H1 (cell line): Measurements from ENCODE around the gene ALPP. TPM values are rescaled to one million over a fixed set of nuclear protein-coding genes. Genes with fewer than 3 reads are reported as not detected.
A peak's percentile ranks its signal among the peaks of the same experiment; 100 is the strongest.

Experiments used
- CTCF ChIA-PET: fragments of 300-600 bp; sonication (Branson Sonifier 250); formaldehyde crosslinking; loops from one replicate; lab custom pipeline; 2021; ENCODE audit not compliant: partially characterized antibody; lab: Charles Lee
- POLR2A ChIA-PET: fragments of 300-600 bp; sonication (Branson Sonifier 250); formaldehyde crosslinking; loops from one replicate; lab custom pipeline; 2021; ENCODE audit warnings: inconsistent platforms; ENCODE audit not compliant: partially characterized antibody; lab: Charles Lee
- DNase-seq, 2 experiments: peaks; one replicate each; pipeline versions ENCODE4 v3.0.0 to v3.0.0-alpha.2; 2010 to 2022; ENCODE audit warnings: low spot score in 2 of 2, low read depth in 1 of 2, mixed read lengths in 1 of 2
- FAIRE-seq: peaks from 2 replicates; lab custom pipeline; 2011; peaks lifted over from hg19 to GRCh38; lab: Jason Lieb, UNC
- H2AFZ ChIP-seq: 2 replicates; pipeline ENCODE4 v1.8.1; 2012; ENCODE audit warnings: low read length, inconsistent platforms
- H2AK5ac ChIP-seq: 2 replicates; pipeline ENCODE4 v1.6.1; 2013; ENCODE audit warnings: low read depth, low read length
- H2BK120ac ChIP-seq: replicated peaks from 2 replicates; pipeline ENCODE3; 2013; ENCODE audit warnings: low read depth, low read length, inconsistent platforms
- H2BK12ac ChIP-seq: 2 replicates; pipeline ENCODE4 v1.6.1; 2013; ENCODE audit warnings: low read depth, low read length
- H2BK15ac ChIP-seq: 2 replicates; pipeline ENCODE4 v1.6.1; 2013; ENCODE audit warnings: low read length
- H2BK20ac ChIP-seq: 2 replicates; pipeline ENCODE4 v1.6.1; 2013; ENCODE audit warnings: low read length
- H2BK5ac ChIP-seq: 2 replicates; pipeline ENCODE4 v1.6.1; 2013; ENCODE audit warnings: low read depth, low read length
- H3K14ac ChIP-seq: 2 replicates; pipeline ENCODE4 v1.6.1; 2013; ENCODE audit warnings: inconsistent platforms; ENCODE audit not compliant: insufficient read length
- H3K18ac ChIP-seq: 2 replicates; pipeline ENCODE4 v1.6.1; 2013; ENCODE audit warnings: low read length; ENCODE audit errors: extremely low read depth
- H3K23ac ChIP-seq: 2 replicates; pipeline ENCODE4 v1.6.1; 2013; ENCODE audit warnings: inconsistent platforms; ENCODE audit not compliant: insufficient read length
- H3K23me2 ChIP-seq: 2 replicates; pipeline ENCODE4 v1.6.1; 2013; ENCODE audit warnings: low read depth, low read length
- H3K27ac ChIP-seq: 2 replicates; pipeline ENCODE4 v1.6.1; 2011; ENCODE audit warnings: low read depth, low read length, inconsistent platforms
- H3K27me3 ChIP-seq, 4 experiments: replicated peaks in 1 of 4; 1 replicate in 1 of 4; 2 replicates in 3 of 4; pipeline versions ENCODE4 v1.6.1 to v1.8.1; 2011 to 2013; ENCODE audit warnings: low read length in 3 of 4, mild to moderate bottlenecking in 3 of 4, inconsistent platforms in 2 of 4, mixed read lengths in 2 of 4, moderate library complexity in 1 of 4; ENCODE audit not compliant: control insufficient read depth in 3 of 4, insufficient read depth in 3 of 4; ENCODE audit errors: extremely low read depth in 1 of 4
- H3K36me3 ChIP-seq, 4 experiments: 2 replicates each; pipeline versions ENCODE4 v1.6.1 to v1.8.1; 2011 to 2013; ENCODE audit warnings: mild to moderate bottlenecking in 4 of 4, low read length in 3 of 4, moderate library complexity in 2 of 4, control low read depth in 1 of 4, inconsistent platforms in 1 of 4; ENCODE audit not compliant: insufficient read depth in 4 of 4, control insufficient read depth in 2 of 4
- H3K4ac ChIP-seq: replicated peaks from 2 replicates; pipeline ENCODE3; 2013; ENCODE audit warnings: low read length, low read depth, mixed read lengths, inconsistent platforms; ENCODE audit not compliant: insufficient read length
- H3K4me1 ChIP-seq, 4 experiments: replicated peaks in 1 of 4; 1 replicate in 1 of 4; 2 replicates in 3 of 4; pipeline versions ENCODE4 v1.6.1 to v1.8.1; 2011 to 2013; ENCODE audit warnings: low read length in 3 of 4, inconsistent platforms in 2 of 4, mixed read lengths in 1 of 4; ENCODE audit not compliant: insufficient read depth in 4 of 4, control insufficient read depth in 3 of 4
- H3K4me2 ChIP-seq, 2 experiments: 2 replicates each; pipeline versions ENCODE4 v1.6.1 to v1.8.1; 2011 to 2013; ENCODE audit warnings: low read depth in 2 of 2, low read length in 2 of 2, control low read depth in 1 of 2, inconsistent platforms in 1 of 2, mild to moderate bottlenecking in 1 of 2; ENCODE audit not compliant: insufficient read depth in 1 of 2
- H3K4me3 ChIP-seq, 4 experiments: fragments of 200-600, 300-600 bp in 1 of 4; sonication (generic), shearing (Covaris generic), sonication (Bioruptor Twin) in 1 of 4; 2 replicates each; pipeline versions ENCODE4 v1.5.1 to v1.8.1; 2011 to 2016; ENCODE audit warnings: low read length in 4 of 4, low read depth in 3 of 4, control low read depth in 2 of 4, inconsistent platforms in 2 of 4, mild to moderate bottlenecking in 2 of 4, mixed read lengths in 1 of 4, moderate library complexity in 1 of 4; ENCODE audit not compliant: insufficient read depth in 2 of 4; ENCODE audit errors: extremely low read depth in 1 of 4
- H3K56ac ChIP-seq: replicated peaks from 2 replicates; pipeline ENCODE3; 2013; ENCODE audit warnings: low read depth, mild to moderate bottlenecking, mixed read lengths, low read length, inconsistent platforms; ENCODE audit not compliant: insufficient read length
- H3K79me1 ChIP-seq: 2 replicates; pipeline ENCODE4 v1.6.1; 2013; ENCODE audit warnings: low read depth, low read length, control low read depth
- H3K79me2 ChIP-seq, 2 experiments: 2 replicates each; pipeline versions ENCODE4 v1.6.1 to v1.8.1; 2012 to 2013; ENCODE audit warnings: low read length in 2 of 2, mild to moderate bottlenecking in 2 of 2, inconsistent platforms in 1 of 2; ENCODE audit not compliant: insufficient read depth in 2 of 2, control insufficient read depth in 1 of 2
- H3K9ac ChIP-seq, 4 experiments: replicated peaks in 1 of 4; 1 replicate in 1 of 4; 2 replicates in 3 of 4; pipeline versions ENCODE4 v1.6.1 to v1.8.1; 2011 to 2013; ENCODE audit warnings: low read depth in 3 of 4, low read length in 3 of 4, control low read depth in 2 of 4, mild to moderate bottlenecking in 2 of 4, moderate library complexity in 2 of 4, inconsistent platforms in 1 of 4; ENCODE audit errors: extremely low read depth in 1 of 4
- H3K9me3 ChIP-seq, 2 experiments: 2 replicates each; pipeline versions ENCODE4 v1.6.1 to v1.8.1; 2012 to 2013; ENCODE audit warnings: mild to moderate bottlenecking in 2 of 2, moderate library complexity in 2 of 2, control low read depth in 1 of 2, inconsistent platforms in 1 of 2, low read depth in 1 of 2, low read length in 1 of 2, mixed read lengths in 1 of 2; ENCODE audit not compliant: insufficient read depth in 2 of 2
- H4K20me1 ChIP-seq, 2 experiments: replicated peaks in 1 of 2; 2 replicates each; pipeline versions ENCODE3 to v1.8.1; 2011 to 2013; ENCODE audit warnings: inconsistent platforms in 2 of 2, low read length in 2 of 2, mild to moderate bottlenecking in 1 of 2; ENCODE audit not compliant: insufficient read depth in 2 of 2, control insufficient read depth in 1 of 2
- H4K5ac ChIP-seq: 2 replicates; pipeline ENCODE4 v1.6.1; 2013; ENCODE audit warnings: low read length, low read depth, mixed read lengths, inconsistent platforms; ENCODE audit not compliant: insufficient read length
- H4K8ac ChIP-seq: 2 replicates; pipeline ENCODE4 v1.8.0; 2013; ENCODE audit warnings: mild to moderate bottlenecking, moderate library complexity, low read length, inconsistent platforms; ENCODE audit not compliant: insufficient read depth; ENCODE audit errors: extremely low read depth
- H4K91ac ChIP-seq: replicated peaks from 2 replicates; pipeline ENCODE3; 2013; ENCODE audit warnings: low read length, mixed read lengths, inconsistent platforms; ENCODE audit not compliant: insufficient read length
- KDM5A ChIP-seq: fragments of 200-600 bp; IDR thresholded peaks from 2 replicates; pipeline ENCODE4 v1.7.1; 2012; ENCODE audit warnings: mild to moderate bottlenecking, low read length, inconsistent platforms, mixed read lengths
- POU5F1 ChIP-seq: IDR thresholded peaks from 2 replicates; pipeline ENCODE4 v1.6.1; 2011; ENCODE audit warnings: low read depth, mild to moderate bottlenecking, low read length, moderate library complexity
- RNF2 ChIP-seq: fragments of 200-900, 300-1000 bp; sonication (generic); IDR thresholded peaks from 2 replicates; pipeline ENCODE4 v1.7.1; 2016; ENCODE audit warnings: borderline replicate concordance, low read depth, mild to moderate bottlenecking, antibody characterized with exemption, low read length; ENCODE audit not compliant: poor library complexity, severe bottlenecking; ENCODE audit errors: missing control alignments
- TCF12 ChIP-seq: IDR thresholded peaks from 2 replicates; pipeline ENCODE4 v1.6.1; 2011; ENCODE audit warnings: low read depth, mild to moderate bottlenecking, low read length
- WGBS, 2 experiments: shearing (Covaris generic) in 1 of 2; methylation state at CpG; one replicate each; pipeline versions ENCODE4 v1.1.6 to v1.1.7; 2013 to 2015; ENCODE audit warnings: low lambda C conversion rate in 2 of 2, mixed read lengths in 2 of 2, inconsistent platforms in 1 of 2, low coverage in 1 of 2, missing lambda C conversion rate in 1 of 2; ENCODE audit not compliant: insufficient replicate concordance in 2 of 2, insufficient coverage in 1 of 2, insufficient read length in 1 of 2; ENCODE audit errors: extremely low coverage in 1 of 2, missing lambda C conversion rate in 1 of 2; 5-methylcytosine and 5-hydroxymethylcytosine counted together
- polyA plus RNA-seq, 7 experiments: library from polyadenylated mRNA; depleted of rRNA in 3 of 7; stranded (reverse) in 5 of 7; unstranded in 2 of 7; fragments of >200 nt in 5 of 7; fragments of 200-250 nt in 2 of 7; gene quantifications; 1 replicate in 5 of 7; 2 replicates in 1 of 7; 4 replicates in 1 of 7; pipeline versions ENCODE4 v1.2.1 to v1.2.3, GENCODE V29; 2011 to 2013; ENCODE audit warnings: missing spikeins in 2 of 7, mixed read lengths in 2 of 7
- total RNA-seq: library from RNA; stranded (reverse); fragmentation: NEBNext Ultra II Directional; extraction: Animal tissue kit (Norgen Biotek cat#: 25700); gene quantifications from 2 replicates; pipeline ENCODE4 v1.2.1, GENCODE V29; 2021
- TF ChIP-seq, protein P1 (sequence below): IDR thresholded peaks from 2 replicates; pipeline ENCODE4 v1.6.1; 2011; ENCODE audit warnings: low read depth, mild to moderate bottlenecking, low read length; ENCODE audit not compliant: insufficient read depth
- TF ChIP-seq, protein P2 (sequence below): IDR thresholded peaks from 2 replicates; pipeline ENCODE4 v1.6.1; 2011; ENCODE audit warnings: low read length, improper control_type of control experiment

ALPP gene
- total and polyA plus RNA-seq, 2 of the 8 experiments (the other 6 are each of a cell fraction or from before 2014, with no cell fraction given), result 0.15 TPM

DNA sequence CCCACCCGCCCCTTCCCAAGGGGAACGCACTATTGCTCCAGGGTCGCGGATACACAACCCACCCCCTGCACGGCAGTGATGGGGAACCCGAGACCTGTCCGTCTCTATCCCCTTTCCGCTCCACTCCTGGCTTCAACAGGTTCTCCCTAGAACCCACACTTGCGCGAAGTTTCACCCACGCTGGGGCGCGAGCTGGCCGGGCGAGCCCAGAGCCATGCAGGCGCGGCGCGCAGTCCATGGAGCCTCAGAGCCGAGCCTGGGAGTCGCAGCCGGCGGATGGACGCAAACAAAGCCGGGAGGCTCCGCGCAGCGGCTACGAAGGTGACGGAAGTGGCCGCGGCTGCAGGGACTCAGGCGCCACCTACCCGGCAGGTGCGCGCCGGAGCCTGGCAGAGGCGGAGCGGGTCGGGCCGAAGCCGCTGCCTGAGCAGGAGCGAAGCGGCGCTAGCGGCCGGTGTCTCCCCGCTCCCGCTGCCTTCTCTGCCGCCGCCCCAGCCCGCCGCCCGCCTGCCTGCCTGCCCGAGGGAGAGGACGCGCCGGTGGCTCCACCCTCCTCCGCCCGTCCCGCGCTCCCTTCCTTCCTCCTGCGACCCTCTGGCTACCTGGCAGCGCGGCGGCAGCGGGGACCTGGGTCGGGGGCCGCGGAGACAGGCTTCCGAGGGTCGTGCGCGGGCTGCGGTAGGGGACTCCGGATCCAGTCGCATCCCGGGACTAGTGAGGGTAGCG lies 42.1 kb downstream of the ALPP start:
- Histone ChIP-seq H3K4me2 (peak overlapping the region; percentile 77 to 88), H4K8ac (peak overlapping the region; percentile 87), H2BK120ac (peak overlapping the region; percentile 73), H2BK12ac (peak overlapping the region; percentile 98; the same call in 1 of the 2 replicates), H4K5ac (peak overlapping the region; percentile 63), H2BK15ac (no peak overlapping the region; the same call in 1 of the 2 replicates), H2BK5ac (peak overlapping the region; percentile 89; the same call in 1 of the 2 replicates), H3K27ac (peak overlapping the region; percentile 27), H3K4me1 (peaks cover 8 to 43% (median 31%) of the 10 kb centered on the region in 4 experiments), H3K27me3 (peaks cover 12 to 40% (median 36%) of the 10 kb centered on the region in 4 experiments), H3K79me1 (peaks cover 4% of the 10 kb centered on the region), H2BK20ac (peak overlapping the region; percentile 21; the same call in 1 of the 2 replicates), H3K36me3 (peaks cover 8 to 48% (median 31%) of the 10 kb centered on the region in 4 experiments), H3K4me3 (peak overlapping the region; percentile 69 to 95 (median 76)), H3K18ac (peak overlapping the region; percentile 88), H3K9me3 (no peaks in the 10 kb centered on the region), H4K91ac (peak overlapping the region; percentile 96), H3K23ac (no peak overlapping the region), H3K79me2 (peaks cover 0 to 44% of the 10 kb centered on the region in 2 experiments; a peak in 2 of 4 replicates), H2AFZ (no peak overlapping the region), H3K56ac (peak overlapping the region; percentile 85), H3K9ac (peak overlapping the region; percentile 52 to 67 (median 60)), H3K14ac (no peak overlapping the region), H3K4ac (peak overlapping the region; percentile 71), H4K20me1 (peaks cover 4 to 13% of the 10 kb centered on the region in 2 experiments), H2AK5ac (no peak overlapping the region), H3K23me2 (peaks cover 23% of the 10 kb centered on the region; the same call in 1 of the 2 replicates)
- peak in 1 of 2 experiments; percentile 76 for DNase-seq
- 3% methylated on average over 73 of the region's 79 CpGs; no CpG with 5 or more reads in 1 of the 2 experiments for WGBS, 2 experiments
- ChIA-PET POLR2A (interaction anchor here (0.6 to 7.0 kb wide), 18 partner anchors 9 to 79 kb away, joined by 3 to 57 read pairs (median 4); partner anchors contain the start of genes ALPG and ALPP), CTCF (interaction anchor here (0.7 to 9.8 kb wide), 20 partner anchors 8 to 520 kb away, joined by 3 to 80 read pairs (median 6); no protein-coding TSS in a partner anchor)
- FAIRE-seq, result no peak
- TF ChIP-seq TCF12 (no peak), KDM5A (no peak), RNF2 (peak; percentile 41), POU5F1 (no peak)
- TF ChIP-seq, protein P1, sequence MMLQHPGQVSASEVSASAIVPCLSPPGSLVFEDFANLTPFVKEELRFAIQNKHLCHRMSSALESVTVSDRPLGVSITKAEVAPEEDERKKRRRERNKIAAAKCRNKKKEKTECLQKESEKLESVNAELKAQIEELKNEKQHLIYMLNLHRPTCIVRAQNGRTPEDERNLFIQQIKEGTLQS, result no peak
- TF ChIP-seq, protein P2, sequence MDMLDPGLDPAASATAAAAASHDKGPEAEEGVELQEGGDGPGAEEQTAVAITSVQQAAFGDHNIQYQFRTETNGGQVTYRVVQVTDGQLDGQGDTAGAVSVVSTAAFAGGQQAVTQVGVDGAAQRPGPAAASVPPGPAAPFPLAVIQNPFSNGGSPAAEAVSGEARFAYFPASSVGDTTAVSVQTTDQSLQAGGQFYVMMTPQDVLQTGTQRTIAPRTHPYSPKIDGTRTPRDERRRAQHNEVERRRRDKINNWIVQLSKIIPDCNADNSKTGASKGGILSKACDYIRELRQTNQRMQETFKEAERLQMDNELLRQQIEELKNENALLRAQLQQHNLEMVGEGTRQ, result no peak
